IPS DF 4.7 (cell line): ENCODE results near the gene ROR1.
A peak's percentile ranks its signal among the peaks of the same experiment; 100 is the strongest.

Experiments
- DNase-seq: peaks from one replicate; pipeline ENCODE4 v3.0.0-alpha.2; 2013; ENCODE audit warnings: low spot score; ENCODE audit errors: extremely low read depth

ROR1 gene

DNA sequence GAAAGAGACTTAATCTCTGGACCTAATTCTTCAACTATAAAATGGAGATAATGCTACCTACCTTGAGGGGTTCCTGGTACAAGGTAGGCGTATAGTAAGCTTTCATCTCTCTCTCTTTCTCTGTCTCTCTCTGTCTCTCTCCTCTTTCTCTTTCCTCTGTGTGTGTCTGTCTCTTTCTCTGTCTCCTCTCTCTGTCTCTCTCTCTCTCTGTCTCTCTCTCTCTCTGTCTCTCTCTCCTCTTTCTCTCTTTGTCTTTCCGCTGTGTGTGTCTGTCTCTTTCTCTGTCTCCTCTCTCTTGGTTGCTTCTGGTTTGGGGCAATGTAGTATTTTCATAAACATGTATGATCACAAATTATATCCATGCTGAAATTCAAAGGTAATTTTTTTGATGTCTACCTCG, 353.5 kb downstream of the ROR1 start:
- DNase-seq: no peak

DNA sequence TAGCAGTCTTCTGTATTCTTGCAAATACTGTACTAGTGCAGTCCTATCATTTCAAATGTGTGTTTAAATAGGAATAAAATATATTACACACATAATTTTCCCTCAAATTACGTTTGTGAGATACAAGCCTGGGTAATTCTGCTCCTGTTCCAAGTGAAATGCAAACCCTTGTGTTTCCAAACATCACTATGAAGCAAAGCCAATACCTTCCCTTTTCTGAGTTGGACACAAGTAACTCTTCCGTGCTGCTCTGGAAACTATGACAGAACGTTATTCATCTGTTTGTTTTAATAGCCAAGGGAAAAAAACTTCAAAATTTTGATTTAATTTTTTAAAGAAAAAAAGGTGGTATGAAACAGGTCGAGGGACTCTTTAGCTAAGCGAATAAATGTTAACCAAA, 355.9 kb downstream of the ROR1 start:
- DNase-seq: no peak

DNA sequence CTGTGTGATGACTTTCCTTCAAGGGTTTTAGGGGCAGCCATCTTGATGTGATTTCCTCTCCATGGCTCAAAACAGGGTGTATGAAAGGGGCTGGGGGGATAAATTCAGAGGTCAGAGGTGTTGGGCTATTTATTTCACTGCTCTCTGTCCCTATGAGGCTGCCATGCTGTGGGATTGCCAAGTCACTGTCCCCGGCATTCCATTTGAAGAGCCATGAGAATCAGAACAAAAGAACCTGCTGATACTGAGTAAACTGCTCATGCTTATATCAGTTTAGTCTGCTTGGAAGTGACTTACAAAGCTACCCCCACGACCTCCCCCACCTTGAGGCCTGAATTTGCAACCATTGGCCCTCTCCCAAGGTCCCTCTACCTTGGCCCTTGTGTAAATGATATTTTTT, 357.3 kb downstream of the ROR1 start:
- no peak for DNase-seq

DNA sequence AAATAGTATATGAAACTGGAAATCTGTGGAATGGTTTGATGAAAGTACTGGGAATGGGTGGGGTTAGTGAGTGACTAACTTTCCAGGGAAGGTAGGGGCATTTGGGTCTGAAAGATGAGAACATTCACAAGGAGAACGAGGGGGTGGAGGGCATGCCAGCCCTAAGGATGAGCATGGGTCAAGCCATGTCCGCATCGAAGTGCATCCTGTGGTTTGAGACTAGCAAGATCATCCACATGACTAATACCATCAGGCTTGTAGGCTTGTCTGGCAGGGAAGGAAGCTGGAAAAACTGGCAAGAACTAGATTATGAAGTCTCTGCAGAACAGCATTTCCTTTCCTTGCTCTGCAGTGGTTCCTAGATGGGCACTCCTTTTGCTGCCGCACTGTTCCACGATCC, 359.2 kb downstream of the ROR1 start:
- no peak for DNase-seq

DNA sequence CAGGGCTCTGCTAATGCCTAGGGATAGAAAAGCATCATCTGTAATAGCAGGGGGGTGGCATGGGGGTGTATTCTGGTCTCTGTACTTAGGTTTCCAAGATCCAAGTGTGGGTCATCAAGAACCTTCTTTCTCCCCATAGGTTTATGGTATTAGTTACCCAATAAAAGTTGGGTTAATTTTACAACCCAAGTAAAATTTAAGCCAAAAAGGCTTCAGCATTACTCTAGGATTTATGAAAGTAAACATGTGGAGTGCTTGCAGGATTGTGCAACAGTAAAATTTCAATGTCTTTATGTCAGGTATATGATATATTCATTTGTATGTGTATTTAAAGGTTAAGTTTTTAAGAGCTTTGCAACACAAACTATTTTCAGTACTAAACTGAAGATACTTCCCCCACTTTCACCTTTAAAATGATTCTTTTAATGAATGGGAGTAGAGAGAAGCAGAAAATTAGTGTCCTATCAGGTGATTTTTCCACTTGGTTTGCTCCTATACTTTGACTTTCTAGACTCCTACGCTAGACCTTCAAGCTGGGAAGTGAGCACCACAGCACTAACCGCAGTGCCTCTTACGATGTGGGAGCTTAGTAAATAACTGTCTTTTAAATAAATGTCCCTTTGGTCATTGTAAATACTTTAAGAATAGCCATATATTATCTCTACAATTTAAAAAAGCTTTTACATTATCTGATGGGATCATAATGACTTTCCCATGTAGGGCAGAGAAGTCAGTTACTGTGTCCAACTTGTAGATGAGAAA, 361.8 kb downstream of the ROR1 start:
- DNase-seq: no peak

DNA sequence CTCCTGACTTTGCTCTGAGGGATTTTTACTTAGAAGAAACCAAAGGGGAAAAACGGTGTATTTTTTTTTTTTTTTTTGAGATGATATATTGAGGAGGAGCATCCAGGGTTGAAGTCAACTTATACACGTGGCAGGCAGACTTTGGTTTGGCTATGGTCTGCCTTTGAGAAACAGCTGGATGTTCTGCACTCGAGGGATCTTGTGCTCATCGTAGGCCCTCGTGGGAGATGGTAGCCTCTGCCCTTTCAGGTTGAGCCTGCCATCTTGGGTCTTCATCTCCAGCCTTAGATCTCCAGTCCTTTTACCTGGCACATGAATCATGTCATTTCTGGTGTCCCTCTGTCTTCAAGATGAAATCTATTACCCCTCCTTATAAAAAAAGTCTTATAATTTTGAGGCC, 362.5 kb downstream of the ROR1 start:
- DNase-seq: no peak

DNA sequence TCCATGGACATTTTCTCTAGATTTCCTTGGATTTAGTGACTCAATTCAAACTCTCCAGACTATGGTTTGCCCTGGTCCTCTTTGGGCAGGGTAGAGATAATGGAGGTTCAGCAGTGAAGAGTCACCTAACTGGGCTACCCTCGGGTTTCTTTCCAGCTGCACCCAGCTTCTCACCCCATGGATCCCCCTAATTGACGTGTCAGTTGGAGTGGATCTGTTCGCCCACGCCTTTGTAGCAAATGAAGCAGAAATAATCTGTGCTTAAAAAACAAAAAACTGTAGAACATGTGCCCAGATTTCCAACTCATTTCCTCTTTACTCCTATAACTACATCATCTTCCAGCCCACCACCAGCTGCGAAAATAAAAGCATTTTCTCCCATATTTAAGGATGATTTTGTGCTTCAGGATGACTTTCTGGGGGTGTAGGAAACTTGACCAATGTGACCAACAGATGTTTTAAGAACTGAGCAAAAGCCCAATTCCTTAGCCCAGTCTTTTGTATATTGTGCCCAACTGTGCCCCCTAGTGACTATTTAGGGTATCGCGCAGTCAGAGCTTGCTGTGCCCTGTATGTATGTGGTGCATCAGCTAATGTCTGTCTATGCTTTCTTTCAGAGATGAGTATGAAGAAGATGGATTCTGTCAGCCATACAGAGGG, 363.1 kb downstream of the ROR1 start:
- DNase-seq: peak; percentile 44

DNA sequence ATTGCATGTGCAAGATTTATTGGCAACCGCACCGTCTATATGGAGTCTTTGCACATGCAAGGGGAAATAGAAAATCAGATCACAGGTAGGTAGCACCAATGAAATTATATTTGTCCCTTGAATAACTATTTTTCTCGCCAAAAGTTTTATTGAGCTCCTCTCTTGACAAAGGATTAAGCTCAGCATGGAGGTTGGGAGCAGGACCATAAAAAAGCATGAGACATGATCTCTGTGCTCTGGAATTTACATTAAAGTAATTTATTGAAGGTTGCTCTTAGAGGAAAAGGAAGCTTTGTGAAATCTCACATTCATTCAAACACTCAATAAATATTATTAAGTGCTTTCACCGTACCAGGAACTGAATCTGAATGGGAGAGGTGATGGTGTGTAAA, 363.6 kb downstream of the ROR1 start:
- DNase-seq: no peak

DNA sequence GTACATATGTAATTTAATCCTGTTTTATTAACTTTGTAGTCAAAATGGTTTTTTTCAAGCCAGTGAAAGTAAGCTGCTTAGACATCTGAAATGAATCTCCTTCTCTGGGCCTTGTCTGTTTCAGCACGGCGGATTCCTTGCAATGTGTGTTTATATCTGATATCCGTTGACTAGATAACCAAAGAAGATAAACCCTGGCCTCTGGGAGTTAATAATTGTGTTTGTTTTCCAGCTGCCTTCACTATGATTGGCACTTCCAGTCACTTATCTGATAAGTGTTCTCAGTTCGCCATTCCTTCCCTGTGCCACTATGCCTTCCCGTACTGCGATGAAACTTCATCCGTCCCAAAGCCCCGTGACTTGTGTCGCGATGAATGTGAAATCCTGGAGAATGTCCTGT, 366.1 kb downstream of the ROR1 start:
- no peak for DNase-seq

DNA sequence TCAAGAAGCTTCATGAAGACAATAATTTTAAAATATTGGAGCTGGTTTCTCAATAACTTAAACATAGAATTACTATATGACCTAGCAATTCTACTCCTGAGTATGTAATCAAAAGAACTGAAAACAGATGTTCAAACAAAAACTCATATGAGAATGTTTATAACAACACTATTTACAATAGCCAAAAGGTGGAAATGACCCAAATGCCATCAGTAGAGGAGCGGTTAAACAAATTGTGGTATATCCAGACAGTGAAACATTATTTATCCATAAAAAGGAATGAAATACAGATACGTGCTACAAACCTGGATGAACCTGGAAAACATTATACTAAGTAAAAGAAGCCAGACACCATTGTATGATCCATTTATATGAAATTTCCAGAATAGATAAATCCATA, 366.8 kb downstream of the ROR1 start:
- DNase-seq: no peak

DNA sequence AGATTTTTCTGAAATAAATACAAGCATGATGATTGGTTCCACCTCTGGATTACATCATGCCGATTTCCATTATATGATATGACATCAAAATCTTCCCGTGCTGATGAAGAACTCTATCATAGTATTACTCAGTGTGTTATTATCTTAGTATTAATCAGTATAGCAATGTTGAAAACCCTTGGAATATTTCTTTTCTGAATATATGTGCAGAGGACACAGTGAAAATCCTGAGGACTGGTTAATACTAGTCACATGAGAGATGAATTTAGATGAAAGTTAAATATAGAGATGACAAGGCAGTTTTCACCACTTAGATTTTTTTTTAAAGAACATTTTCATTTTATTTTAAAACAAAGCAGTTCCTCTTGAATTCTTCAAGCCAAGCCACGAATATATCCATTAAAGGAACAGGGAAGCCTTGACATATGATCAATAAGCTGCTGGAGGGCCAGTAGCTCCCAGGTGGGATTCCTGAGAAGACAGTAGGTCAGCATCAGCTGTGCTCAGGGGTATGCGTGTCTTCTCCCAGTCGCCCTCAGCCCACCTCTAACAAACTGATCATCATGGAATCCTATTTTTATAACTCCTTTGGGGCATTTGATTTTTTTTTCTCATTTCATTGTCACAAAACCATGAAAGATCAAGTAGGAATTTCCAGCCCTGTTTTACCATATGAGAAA, 373.4 kb downstream of the ROR1 start:
- no peak for DNase-seq

DNA sequence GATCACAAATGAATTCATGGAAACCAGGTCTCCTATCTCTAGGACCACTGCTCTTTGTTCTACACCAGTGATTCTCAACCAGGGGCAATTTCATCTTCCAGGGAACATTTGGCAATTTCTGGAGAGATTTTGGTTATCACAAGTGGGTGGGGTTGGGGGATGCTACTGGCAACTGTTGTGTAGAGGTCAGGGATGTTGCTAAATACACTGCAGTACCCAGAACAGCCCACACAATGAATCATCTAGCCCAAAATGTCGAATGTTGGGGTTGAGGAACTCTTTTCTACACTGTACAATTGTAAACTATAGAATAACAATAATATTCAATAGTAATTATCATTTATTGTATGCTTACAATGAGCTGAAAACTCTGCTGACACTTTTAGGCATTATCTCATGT, 373.9 kb downstream of the ROR1 start:
- no peak for DNase-seq

DNA sequence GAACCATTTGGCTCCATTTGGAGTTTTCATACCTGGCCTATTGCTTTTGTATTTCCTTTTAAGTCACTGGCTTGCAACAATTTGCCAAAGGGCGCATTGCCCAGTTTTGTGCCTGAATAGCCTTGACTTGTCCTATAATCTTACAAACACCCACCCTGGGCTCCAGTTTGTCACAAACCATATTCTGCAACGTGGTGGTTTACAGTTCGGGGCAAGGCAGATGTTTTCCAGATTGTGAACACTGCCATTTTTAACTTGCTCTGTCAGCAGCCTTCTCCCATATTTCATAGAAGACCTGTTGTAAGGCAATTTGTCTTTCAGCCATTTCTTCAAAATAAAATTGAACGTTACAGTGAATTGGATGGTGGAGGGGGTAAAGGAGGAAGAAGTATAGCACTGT, 376.4 kb downstream of the ROR1 start:
- DNase-seq: no peak

DNA sequence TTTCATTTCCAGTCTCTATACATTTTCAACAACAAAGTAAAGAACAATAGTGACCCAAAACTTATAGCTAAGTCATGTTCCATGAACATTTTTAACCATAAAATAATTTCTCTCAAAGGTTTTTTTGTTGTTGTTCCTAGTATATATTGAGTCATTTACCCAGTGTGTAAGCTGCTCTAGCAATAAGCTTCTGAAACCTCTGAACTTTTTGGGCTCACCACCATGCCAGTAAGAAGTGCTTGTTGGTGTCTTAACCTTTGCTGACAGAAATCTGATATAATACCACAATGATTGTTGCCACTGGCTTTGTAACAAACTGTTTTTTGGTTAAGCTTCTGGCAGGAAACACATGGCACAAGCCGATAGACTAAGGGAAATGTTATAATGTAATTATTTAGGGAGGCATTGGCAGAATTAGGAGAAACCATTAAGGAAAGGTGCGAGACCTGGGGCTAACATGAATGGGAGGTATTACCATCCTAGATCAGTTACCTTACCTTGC, 377.0 kb downstream of the ROR1 start:
- no peak for DNase-seq

DNA sequence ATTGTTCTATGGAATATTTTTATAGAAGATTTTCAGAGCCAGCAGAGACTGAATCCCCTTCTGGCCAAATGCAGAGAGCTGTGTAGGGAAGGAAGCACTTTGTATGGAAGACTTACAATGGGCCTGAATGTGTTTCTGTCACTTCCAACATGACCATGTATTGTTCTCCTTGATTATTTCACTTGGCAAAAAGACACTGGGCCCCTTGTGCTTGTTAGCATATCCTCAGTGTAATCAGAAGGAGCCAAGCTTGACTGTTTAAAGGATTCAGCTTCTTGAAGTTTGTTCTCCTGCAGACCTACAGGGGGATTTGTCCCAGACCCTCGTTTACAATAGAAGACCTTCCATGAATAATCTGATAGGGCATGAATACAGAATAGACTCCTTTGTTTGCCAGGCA, 381.5 kb downstream of the ROR1 start:
- DNase-seq: no peak

DNA sequence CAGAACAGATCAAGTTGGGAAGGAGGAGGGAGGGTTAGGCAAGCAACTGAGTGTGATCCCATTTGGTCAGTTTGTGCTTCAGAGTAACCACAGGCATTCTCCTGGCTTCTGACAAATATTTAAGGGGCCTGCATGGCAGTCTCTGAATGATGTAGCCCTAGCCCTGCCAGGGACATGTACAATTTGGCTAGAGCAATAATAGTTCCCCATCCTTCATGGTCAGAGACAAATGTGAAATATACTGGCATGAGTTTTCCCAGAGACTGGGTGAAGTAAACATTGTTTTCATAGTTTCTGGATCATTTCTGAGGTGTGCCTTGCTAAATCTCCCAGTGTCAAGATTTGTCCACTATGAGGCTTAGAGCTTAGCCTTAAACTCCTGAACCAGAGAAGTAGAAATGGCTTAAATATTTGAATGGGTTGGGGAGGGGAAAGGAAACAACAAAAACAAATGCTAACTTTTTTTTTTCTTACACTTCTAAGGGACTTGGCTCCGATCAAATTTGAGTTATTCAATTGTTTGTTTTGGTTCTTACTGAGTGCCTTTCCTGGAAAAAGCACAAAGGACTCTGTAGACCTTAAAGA, 387.6 kb downstream of the ROR1 start:
- no peak for DNase-seq

DNA sequence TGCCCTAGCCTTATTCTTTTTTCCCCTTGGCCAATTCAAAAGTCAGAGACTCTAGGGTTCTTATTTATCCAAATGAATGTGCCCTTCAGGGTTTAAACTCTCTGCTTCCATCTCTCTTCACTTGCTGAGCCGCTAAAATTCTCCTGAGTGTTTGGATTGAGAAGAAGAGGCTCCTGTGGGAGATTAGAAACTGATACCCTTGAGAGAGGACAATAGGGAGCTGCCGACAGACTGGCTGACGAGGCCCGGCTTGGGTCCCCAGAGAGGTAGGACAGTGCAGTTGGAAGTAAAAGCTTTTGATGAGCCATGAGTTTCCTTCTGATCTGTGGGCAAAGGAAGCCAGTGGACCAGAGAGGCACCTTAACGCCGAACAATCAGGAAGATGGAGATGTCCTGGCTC, 388.3 kb downstream of the ROR1 start:
- DNase-seq: no peak

DNA sequence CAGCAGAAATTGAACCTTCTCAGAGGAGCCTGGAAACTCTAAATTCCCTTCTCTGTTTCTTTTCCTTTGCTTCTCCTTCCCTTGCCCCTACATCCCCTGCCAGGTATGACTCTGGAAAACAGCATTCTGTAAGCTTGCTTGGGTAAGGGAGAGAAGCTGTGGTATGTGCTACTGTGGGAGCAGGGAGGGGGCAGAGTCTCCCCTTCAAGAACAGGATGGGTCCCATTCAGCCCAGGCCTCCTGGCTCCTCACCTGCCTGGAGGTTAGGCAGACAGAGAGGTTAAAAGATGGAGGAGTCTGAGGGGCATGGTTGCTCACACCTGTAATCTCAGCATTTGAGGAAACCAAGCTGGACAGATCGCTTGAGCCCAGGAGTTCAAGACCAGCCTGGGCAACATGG, 389.0 kb downstream of the ROR1 start:
- no peak for DNase-seq

DNA sequence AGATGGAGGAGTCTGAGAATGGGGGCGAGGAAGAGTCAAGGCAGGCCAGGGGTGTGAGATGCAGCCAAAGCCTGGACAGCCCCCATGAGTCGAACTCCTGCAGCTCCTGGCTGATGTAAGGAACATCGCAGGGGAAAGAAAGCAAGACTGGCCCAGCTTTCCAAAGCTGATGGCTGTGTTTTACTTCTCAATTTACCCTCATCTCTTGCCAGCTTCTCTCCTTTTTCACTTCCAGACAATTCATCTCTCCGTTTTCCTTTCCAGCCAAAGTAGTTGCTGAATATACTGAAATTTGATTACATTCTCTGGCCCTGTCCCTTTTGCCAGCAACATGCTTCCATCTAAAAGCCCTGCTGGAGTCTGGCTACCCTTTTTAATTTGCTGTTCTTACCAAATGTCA, 389.6 kb downstream of the ROR1 start:
- no peak for DNase-seq

DNA sequence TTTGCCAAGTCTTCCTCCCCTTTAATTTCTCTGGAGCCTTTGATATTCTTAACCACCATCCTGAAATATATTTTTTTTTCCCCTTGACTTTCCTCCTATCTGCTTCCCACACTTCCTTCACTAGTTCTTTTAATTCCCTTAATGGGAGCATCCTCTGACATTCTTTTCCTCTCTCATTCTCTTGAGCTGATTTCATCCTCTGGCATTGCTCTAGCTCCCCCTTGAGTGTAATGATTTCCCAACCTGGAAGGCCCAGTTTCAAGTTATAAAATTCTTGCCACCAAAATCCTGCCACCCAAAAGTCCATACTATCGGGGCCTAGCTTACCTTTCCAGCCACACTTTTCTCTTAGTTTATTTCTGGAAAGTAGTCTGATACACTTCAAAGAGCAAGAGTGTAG, 390.2 kb downstream of the ROR1 start:
- no peak for DNase-seq

DNA sequence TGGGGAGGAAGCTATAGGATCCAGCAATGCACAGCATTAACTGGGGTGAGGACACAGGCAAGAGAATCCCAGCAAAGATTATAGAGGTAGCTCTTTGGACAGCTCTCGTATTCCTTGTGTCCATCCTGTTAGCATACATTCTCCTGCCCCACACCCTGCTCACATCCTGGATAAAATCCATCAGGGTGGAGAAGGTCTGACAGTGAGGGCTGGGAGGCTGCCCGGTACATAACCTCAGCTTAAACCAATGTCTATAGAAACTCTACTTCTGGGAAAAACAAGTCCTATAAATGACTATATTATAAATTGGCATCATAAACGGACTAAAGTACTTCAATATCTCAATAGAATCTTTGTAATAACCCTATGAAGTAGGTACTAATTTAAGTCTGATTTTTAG, 392.8 kb downstream of the ROR1 start:
- no peak for DNase-seq

DNA sequence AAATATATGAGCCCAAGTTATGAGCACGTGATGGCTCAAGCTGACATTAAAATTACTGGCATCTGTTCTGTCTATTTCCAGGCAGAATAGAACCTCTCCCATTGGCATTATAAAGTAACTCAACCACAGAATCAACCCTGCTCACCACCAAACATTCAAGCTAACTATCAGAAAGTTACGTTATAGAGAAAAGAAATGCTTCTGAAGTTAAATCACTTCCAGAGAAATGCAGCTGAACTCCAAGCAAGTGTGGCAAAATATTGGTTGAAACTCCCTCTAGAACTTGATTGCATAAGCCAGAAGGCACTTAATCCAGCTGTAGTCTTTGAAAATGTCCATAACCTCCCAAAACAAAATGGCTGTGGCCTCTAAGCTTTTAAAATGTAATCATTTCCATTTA, 393.4 kb downstream of the ROR1 start:
- DNase-seq: no peak
